Activated CD8-positive, alpha-beta memory T cell treated with anti-CD3 and anti-CD28 coated beads for 36 hours (primary cell): ENCODE measurements around the gene ATP5F1A. TPM values are rescaled to one million over a fixed set of nuclear protein-coding genes. Genes with fewer than 3 reads are reported as not detected.
"Not testable (repeated sequence)": the region's sequence is repeated elsewhere in the genome, so short reads cannot be mapped to it uniquely, and the experiment has no call there.

Experiments
- CTCF ChIA-PET: fragments of 350-600 bp; sonication (Branson Sonifier 250); formaldehyde crosslinking; loops from one replicate; lab custom pipeline; 2021; ENCODE audit warnings: antibody characterized with exemption; lab: Charles Lee
- POLR2A ChIA-PET: fragments of 350-600 bp; sonication (Branson Sonifier 250); formaldehyde crosslinking; loops from one replicate; lab custom pipeline; 2021; ENCODE audit warnings: antibody characterized with exemption; lab: Charles Lee
- total RNA-seq, 2 experiments: library from RNA; stranded (reverse); gene quantifications; one replicate each; pipeline ENCODE4 v1.2.3, GENCODE V29; 2021

Gene ATP5F1A
- 100 to 1,000 TPM; 485 to 505 TPM for total RNA-seq

- ChIA-PET CTCF (interaction anchor here (1.0 to 1.3 kb wide), 3 partner anchors 15 to 75 kb away, joined by 3 to 4 read pairs (median 3); no protein-coding TSS in a partner anchor), POLR2A (interaction anchor here (0.6 to 1.3 kb wide), 5 partner anchors 27 to 208 kb away, joined by 3 to 6 read pairs (median 4); a partner anchor contains a TSS)
These were observed at the start of gene ATP5F1A for GRCh38 chr18:46097801-46098615. Gene ATP5F1A, minus strand, starts transcription at chr18:46098296. Its CDS starts 65 bp downstream, at chr18:46098231.

- ChIA-PET CTCF (no interaction called here), POLR2A (no interaction called here)
These were observed 43.1 kb upstream of the ATP5F1A start for GRCh38 chr18:46141199-46141598.

- CTCF ChIA-PET, result no interaction called here
- POLR2A ChIA-PET, result interaction anchor here (0.5 kb wide), 2 partner anchors 42 to 59 kb away, joined by 3 to 10 read pairs; no protein-coding TSS in a partner anchor
These were observed 42.1 kb upstream of the ATP5F1A start for GRCh38 chr18:46140173-46140572.

GRCh38 chr18:46134920-46135675 lies 37.0 kb upstream of the ATP5F1A start:
- POLR2A ChIA-PET, result no interaction called here
- CTCF ChIA-PET, result no interaction called here

GRCh38 chr18:46133534-46133933 lies 35.4 kb upstream of the ATP5F1A start:
- CTCF ChIA-PET, result no interaction called here

GRCh38 chr18:46130549-46130948 lies 32.5 kb upstream of the ATP5F1A start:
- CTCF ChIA-PET, POLR2A ChIA-PET: not testable (repeated sequence)

More at GRCh38 chr18:46133534-46133933, 35.4 kb upstream of the ATP5F1A start:
- POLR2A ChIA-PET, result no interaction called here

GRCh38 chr18:46130061-46130460 lies 32.0 kb upstream of the ATP5F1A start:
- POLR2A ChIA-PET, result no interaction called here
- CTCF ChIA-PET, result interaction anchor here (0.9 to 1.3 kb wide), 2 partner anchors 15 to 19 kb away, joined by 3 read pairs; no protein-coding TSS in a partner anchor

- POLR2A ChIA-PET, CTCF ChIA-PET: not testable (repeated sequence)
These were observed 28.5 kb upstream of the ATP5F1A start for GRCh38 chr18:46126625-46127024.

GRCh38 chr18:46113751-46114150 lies 15.7 kb upstream of the ATP5F1A start:
- ChIA-PET POLR2A (no interaction called here), CTCF (interaction anchor here (0.7 kb wide), 2 partner anchors 15 to 36 kb away, joined by 3 read pairs; partner anchors contain the start of gene ATP5F1A)

GRCh38 chr18:46110406-46110805 lies 12.3 kb upstream of the ATP5F1A start:
- POLR2A ChIA-PET, result no interaction called here
- CTCF ChIA-PET, result no interaction called here

GRCh38 chr18:46109386-46109785 lies 11.3 kb upstream of the ATP5F1A start:
- CTCF ChIA-PET, result no interaction called here
- POLR2A ChIA-PET, result no interaction called here

- CTCF ChIA-PET, result no interaction called here
- POLR2A ChIA-PET, result no interaction called here
These were observed 6.2 kb upstream of the ATP5F1A start, which contains the start of gene HAUS1 for GRCh38 chr18:46104128-46104911. Gene HAUS1, plus strand, starts transcription at chr18:46104385. Its CDS starts 27 bp downstream, at chr18:46104412.

GRCh38 chr18:46099463-46099862 lies 1.4 kb upstream of the ATP5F1A start:
- CTCF ChIA-PET, result interaction anchor here (1.3 kb wide), 1 partner anchor 56 kb away, joined by 3 read pairs; no protein-coding TSS in a partner anchor
- POLR2A ChIA-PET, result interaction anchor here (0.6 kb wide), 1 partner anchor 73 kb away, joined by 3 read pairs; no protein-coding TSS in a partner anchor

GRCh38 chr18:46098616-46098933 lies 479 bp upstream of the ATP5F1A start:
- CTCF ChIA-PET, result interaction anchor here (1.0 to 1.3 kb wide), 2 partner anchors 15 to 57 kb away, joined by 3 read pairs; no protein-coding TSS in a partner anchor
- POLR2A ChIA-PET, result interaction anchor here (0.6 to 0.8 kb wide), 3 partner anchors 74 to 159 kb away, joined by 3 to 6 read pairs (median 3); no protein-coding TSS in a partner anchor

- POLR2A ChIA-PET, result interaction anchor here (0.6 to 1.3 kb wide), 3 partner anchors 26 to 207 kb away, joined by 3 to 5 read pairs (median 4); a partner anchor contains a TSS
These were observed 680 bp downstream of the ATP5F1A start for GRCh38 chr18:46097431-46097800.

GRCh38 chr18:46096651-46097300 lies 1.3 kb downstream of the ATP5F1A start:
- POLR2A ChIA-PET, result interaction anchor here (0.6 to 1.3 kb wide), 4 partner anchors 11 to 844 kb away, joined by 3 to 5 read pairs (median 4); a partner anchor contains a TSS

More at GRCh38 chr18:46097431-46097800, 680 bp downstream of the ATP5F1A start:
- CTCF ChIA-PET, result interaction anchor here (0.7 to 1.2 kb wide), 3 partner anchors 36 to 78 kb away, joined by 3 to 5 read pairs (median 4); no protein-coding TSS in a partner anchor

GRCh38 chr18:46095532-46095931 lies 2.6 kb downstream of the ATP5F1A start:
- ChIA-PET POLR2A (no interaction called here), CTCF (no interaction called here)

More at GRCh38 chr18:46096651-46097300, 1.3 kb downstream of the ATP5F1A start:
- CTCF ChIA-PET, result interaction anchor here (0.7 to 1.2 kb wide), 3 partner anchors 35 to 78 kb away, joined by 3 to 5 read pairs (median 4); no protein-coding TSS in a partner anchor

- POLR2A ChIA-PET, CTCF ChIA-PET: not testable (repeated sequence)
These were observed 9.6 kb downstream of the ATP5F1A start for GRCh38 chr18:46088501-46088900.
